HL-60 (cell line): ENCODE measurements around the gene GSTM1.
"Not testable (repeated sequence)": the region's sequence is repeated elsewhere in the genome, so short reads cannot be mapped to it uniquely, and the experiment has no call there.

ENCODE experiments used
- CTCF ChIP-seq: IDR thresholded peaks from one replicate; pipeline ENCODE4 v1.5.1; 2011; ENCODE audit warnings: low read length, control low read depth, inconsistent platforms; ENCODE audit not compliant: insufficient read depth
- GABPA ChIP-seq: IDR thresholded peaks from 2 replicates; pipeline ENCODE4 v1.6.1; 2012; ENCODE audit warnings: low read depth

GRCh38 chr1:109669949-109670302 is 17.7 kb upstream of the GSTM1 start:
- TF ChIP-seq CTCF, GABPA: not testable (repeated sequence)
